Endothelial cell of umbilical vein (primary cell): ENCODE data around the gene STK10. TPM values are rescaled to one million over a fixed set of nuclear protein-coding genes. Genes with fewer than 3 reads are reported as not detected.

Source experiments
- BruUV-seq: library from RNA; stranded (reverse); fragments of 400-500 nt; replicated peaks from 2 replicates; lab custom pipeline; 2021; lab: Mats Ljungman, UMichigan
- CTCF ChIA-PET: fragments of 300-600, 350-600 bp; sonication (Branson Sonifier 250); formaldehyde crosslinking; loops from one replicate; lab custom pipeline; 2021; ENCODE audit warnings: antibody characterized with exemption, inconsistent platforms; lab: Charles Lee
- POLR2A ChIA-PET: fragments of 300-600, 350-600 bp; sonication (Branson Sonifier 250); formaldehyde crosslinking; loops from one replicate; lab custom pipeline; 2021; ENCODE audit warnings: antibody characterized with exemption, inconsistent platforms; lab: Charles Lee
- DNase-seq: peaks from one replicate; pipeline ENCODE4 v3.0.0-alpha.2; 2011; ENCODE audit warnings: low read depth, low spot score
- FAIRE-seq: peaks from 2 replicates; lab custom pipeline; 2011; peaks lifted over from hg19 to GRCh38; lab: Jason Lieb, UNC
- H2AFZ ChIP-seq: 2 replicates; pipeline ENCODE4 v1.6.0; 2012; ENCODE audit warnings: low read depth, low read length, control low read depth, inconsistent platforms
- H3K27ac ChIP-seq: 2 replicates; pipeline ENCODE4 v1.5.1; 2011; ENCODE audit warnings: low read depth, mild to moderate bottlenecking, control low read depth, low read length, moderate library complexity; ENCODE audit not compliant: insufficient read depth
- H3K27me3 ChIP-seq, 2 experiments: 2 replicates each; pipeline versions ENCODE4 v1.6.0 to v1.6.1; 2011; ENCODE audit warnings: low read length in 2 of 2, mixed read lengths in 1 of 2; ENCODE audit not compliant: control insufficient read depth in 2 of 2, insufficient read depth in 2 of 2
- H3K36me3 ChIP-seq, 2 experiments: 2 replicates in 1 of 2; 3 replicates in 1 of 2; pipeline ENCODE4 v1.5.1; 2011; ENCODE audit warnings: low read length in 2 of 2, mild to moderate bottlenecking in 1 of 2, moderate library complexity in 1 of 2; ENCODE audit not compliant: control insufficient read depth in 2 of 2, insufficient read depth in 2 of 2; ENCODE audit errors: extremely low read depth in 1 of 2
- H3K4me1 ChIP-seq: 3 replicates; pipeline ENCODE4 v1.5.1; 2011; ENCODE audit warnings: mild to moderate bottlenecking, low read length; ENCODE audit not compliant: control insufficient read depth, insufficient read depth; ENCODE audit errors: extremely low read depth
- H3K4me2 ChIP-seq: 2 replicates; pipeline ENCODE4 v1.6.1; 2011; ENCODE audit warnings: low read length, control low read depth, mixed read lengths; ENCODE audit not compliant: insufficient read depth
- H3K4me3 ChIP-seq, 3 experiments: fragments of 200-600 bp in 1 of 3; sonication (generic), shearing (Covaris generic) in 1 of 3; replicated peaks in 1 of 3; 2 replicates each; pipeline ENCODE4 v1.5.1; 2011 to 2016; ENCODE audit warnings: control low read depth in 3 of 3, low read length in 3 of 3, mild to moderate bottlenecking in 2 of 3, inconsistent platforms in 1 of 3, low read depth in 1 of 3, moderate library complexity in 1 of 3; ENCODE audit not compliant: insufficient read depth in 1 of 3
- H3K79me2 ChIP-seq: 2 replicates; pipeline ENCODE4 v1.6.0; 2012; ENCODE audit warnings: low read length, inconsistent platforms; ENCODE audit not compliant: control insufficient read depth, insufficient read depth
- H3K9ac ChIP-seq: replicated peaks from 2 replicates; pipeline ENCODE3; 2011; ENCODE audit warnings: low read length, control low read depth; ENCODE audit not compliant: insufficient read depth; ENCODE audit errors: extremely low read depth
- H3K9me1 ChIP-seq: replicated peaks from 3 replicates; pipeline ENCODE4 v1.6.0; 2011; ENCODE audit warnings: mild to moderate bottlenecking, low read length; ENCODE audit not compliant: control insufficient read depth, insufficient read depth; ENCODE audit errors: extremely low read depth
- H3K9me3 ChIP-seq: replicated peaks from 2 replicates; pipeline ENCODE4 v1.5.1; 2012; ENCODE audit warnings: low read length, inconsistent platforms; ENCODE audit not compliant: control insufficient read depth, insufficient read depth
- H4K20me1 ChIP-seq: replicated peaks from 2 replicates; pipeline ENCODE3; 2011; ENCODE audit warnings: mild to moderate bottlenecking, low read length; ENCODE audit not compliant: control insufficient read depth, insufficient read depth; ENCODE audit errors: extremely low read depth
- CTCF ChIP-seq, 2 donors: IDR thresholded peaks; 1 replicate in 1 of 2; 2 replicates in 1 of 2; pipeline ENCODE4 v1.5.1; 2011; ENCODE audit warnings: low read length in 2 of 2, mild to moderate bottlenecking in 2 of 2, moderate library complexity in 2 of 2, control low read depth in 1 of 2, inconsistent platforms in 1 of 2, low read depth in 1 of 2; ENCODE audit not compliant: insufficient read depth in 1 of 2; ENCODE audit errors: extremely low read depth in 1 of 2
- EZH2 ChIP-seq: IDR thresholded peaks from 2 replicates; pipeline ENCODE4 v1.6.1; 2012; ENCODE audit warnings: borderline replicate concordance, low read depth, mild to moderate bottlenecking, moderate library complexity, low read length, inconsistent platforms; ENCODE audit not compliant: severe bottlenecking
- FOS ChIP-seq: IDR thresholded peaks from 2 replicates; pipeline ENCODE4 v1.6.1; 2011; ENCODE audit warnings: mild to moderate bottlenecking, low read length, moderate library complexity, borderline replicate concordance; ENCODE audit not compliant: insufficient read depth
- GATA2 ChIP-seq: IDR thresholded peaks from 2 replicates; pipeline ENCODE4 v1.7.0; 2011; ENCODE audit warnings: low read depth, mild to moderate bottlenecking, moderate library complexity, mixed read lengths, low read length; ENCODE audit not compliant: insufficient read length, insufficient read depth
- JUN ChIP-seq: IDR thresholded peaks from 2 replicates; pipeline ENCODE4 v1.6.1; 2011; ENCODE audit warnings: borderline replicate concordance, low read depth; ENCODE audit not compliant: insufficient read length, insufficient read depth
- MAX ChIP-seq: IDR thresholded peaks from 2 replicates; pipeline ENCODE4 v1.6.1; 2011; ENCODE audit not compliant: insufficient read depth, insufficient read length
- MYC ChIP-seq: IDR thresholded peaks from one replicate; pipeline ENCODE4 v1.6.1; 2011; ENCODE audit warnings: mild to moderate bottlenecking, low read depth, low read length
- POLR2A ChIP-seq: IDR thresholded peaks from 2 replicates; pipeline ENCODE4 v1.6.1; 2012; ENCODE audit warnings: low read depth, mild to moderate bottlenecking, control low read depth, low read length
- POLR2AphosphoS5 ChIP-seq: IDR thresholded peaks from 2 replicates; pipeline ENCODE4 v1.6.1; 2012; ENCODE audit warnings: low read depth, mild to moderate bottlenecking, control low read depth, low read length, moderate library complexity; ENCODE audit not compliant: insufficient read depth
- dilution Hi-C: fragments of 300-500 bp; cut with MboI; formaldehyde crosslinking; loops from one replicate; pipeline ENCODE4 v1.15.0; 2019; ENCODE audit warnings: low sequenced_read_pairs; ENCODE audit not compliant: extremely low pct_ligation_motif_present
- intact Hi-C: fragments of 100-400 bp; cut with micrococcal nuclease; formaldehyde crosslinking; loops from one replicate; pipeline ENCODE4 v1.10.0; 2022
- polyA plus RNA-seq, 4 experiments: library from polyadenylated mRNA; depleted of rRNA in 3 of 4; stranded (reverse) in 3 of 4; unstranded in 1 of 4; fragments of >200 nt; gene quantifications; 2 replicates each; pipeline versions ENCODE4 v1.2.1 to v1.2.3, GENCODE V29; 2011 to 2012; ENCODE audit warnings: missing spikeins in 1 of 4
- total RNA-seq: library from RNA; stranded (reverse); gene quantifications from 2 replicates; pipeline ENCODE4 v1.2.3, GENCODE V29; 2021

STK10 gene
- total and polyA plus RNA-seq, 2 donors (not counting 3 experiments of a cell fraction or from before 2014, with no cell fraction given): 16.9 to 47.2 TPM

GRCh38 chr5:172029876-172030275, 158.1 kb downstream of the STK10 start:
- POLR2A ChIA-PET: no interaction called here
- intact Hi-C loops: no loop called here
- FAIRE-seq: no peak

More at GRCh38 chr5:172029876-172030275, 158.1 kb downstream of the STK10 start:
- Histone ChIP-seq H3K79me2 (no peaks in the 10 kb centered on the region), H4K20me1 (no peaks in the 10 kb centered on the region), H3K4me1 (peaks cover under 1% of the 10 kb centered on the region), H3K36me3 (no peaks in the 10 kb centered on the region), H3K4me3 (no peak overlapping the region), H3K9ac (no peak overlapping the region), H3K4me2 (no peak overlapping the region), H3K9me1 (no peaks in the 10 kb centered on the region), H3K27ac (no peak overlapping the region), H3K9me3 (no peaks in the 10 kb centered on the region), H3K27me3 (peaks cover 6 to 16% of the 10 kb centered on the region in 2 experiments), H2AFZ (no peak overlapping the region)
- no peak for DNase-seq
- dilution Hi-C loops: no loop called here
- TF ChIP-seq EZH2 (no peak), MYC (no peak), POLR2AphosphoS5 (no peak), CTCF (IDR thresholded peaks at IDR 0.05; ENCODE audit: extremely low read depth in 1 of 2, insufficient read depth in 1 of 2, low read depth in 1 of 2, low read length in 2 of 2) (no peak), FOS (no peak), JUN (no peak), MAX (no peak), POLR2A (no peak), GATA2 (no peak)
- BruUV-seq: no TSS peak
- CTCF ChIA-PET: no interaction called here
